NB4 (cell line): ENCODE measurements around the gene SPTBN5.

Source experiments
- MYC ChIP-seq: IDR thresholded peaks from 2 replicates; pipeline ENCODE4 v1.6.1; 2011; ENCODE audit warnings: low read depth, low read length
- POLR2A ChIP-seq: IDR thresholded peaks from 2 replicates; pipeline ENCODE4 v1.6.1; 2011; ENCODE audit warnings: mild to moderate bottlenecking; ENCODE audit not compliant: insufficient read length; ENCODE audit errors: extremely low read depth
- TF ChIP-seq, protein P1 (sequence below): IDR thresholded peaks from one replicate; pipeline ENCODE4 v1.5.1; 2012; ENCODE audit warnings: low read depth, low read length

DNA sequence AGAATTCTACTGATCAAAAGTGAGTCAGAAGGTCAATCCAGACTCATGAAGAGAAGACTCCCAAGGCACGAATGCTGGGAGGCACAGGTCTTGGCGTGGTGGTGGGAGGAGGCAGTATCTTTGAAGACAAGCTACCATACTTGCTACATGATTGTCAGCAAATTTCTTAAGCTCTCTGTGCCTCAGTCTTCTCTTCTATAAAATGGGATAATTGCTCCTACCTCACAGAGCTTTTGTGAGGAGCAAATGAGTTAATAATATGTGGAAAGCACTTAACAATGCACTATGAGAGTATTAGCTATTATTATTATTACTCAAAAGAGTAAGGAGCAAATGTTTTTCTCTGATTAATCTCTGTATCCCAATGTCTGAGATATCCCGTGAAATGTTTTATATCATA is 42.3 kb upstream of the SPTBN5 start:
- TF ChIP-seq, protein P1, sequence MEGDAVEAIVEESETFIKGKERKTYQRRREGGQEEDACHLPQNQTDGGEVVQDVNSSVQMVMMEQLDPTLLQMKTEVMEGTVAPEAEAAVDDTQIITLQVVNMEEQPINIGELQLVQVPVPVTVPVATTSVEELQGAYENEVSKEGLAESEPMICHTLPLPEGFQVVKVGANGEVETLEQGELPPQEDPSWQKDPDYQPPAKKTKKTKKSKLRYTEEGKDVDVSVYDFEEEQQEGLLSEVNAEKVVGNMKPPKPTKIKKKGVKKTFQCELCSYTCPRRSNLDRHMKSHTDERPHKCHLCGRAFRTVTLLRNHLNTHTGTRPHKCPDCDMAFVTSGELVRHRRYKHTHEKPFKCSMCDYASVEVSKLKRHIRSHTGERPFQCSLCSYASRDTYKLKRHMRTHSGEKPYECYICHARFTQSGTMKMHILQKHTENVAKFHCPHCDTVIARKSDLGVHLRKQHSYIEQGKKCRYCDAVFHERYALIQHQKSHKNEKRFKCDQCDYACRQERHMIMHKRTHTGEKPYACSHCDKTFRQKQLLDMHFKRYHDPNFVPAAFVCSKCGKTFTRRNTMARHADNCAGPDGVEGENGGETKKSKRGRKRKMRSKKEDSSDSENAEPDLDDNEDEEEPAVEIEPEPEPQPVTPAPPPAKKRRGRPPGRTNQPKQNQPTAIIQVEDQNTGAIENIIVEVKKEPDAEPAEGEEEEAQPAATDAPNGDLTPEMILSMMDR: no peak
- no peak for TF ChIP-seq POLR2A
- TF ChIP-seq MYC: no peak
